Measurements from ENCODE around the gene EFNA2. TPM values are rescaled to one million over a fixed set of nuclear protein-coding genes. Genes with fewer than 3 reads are reported as not detected.
"Not testable (repeated sequence)": the region's sequence is repeated elsewhere in the genome, so short reads cannot be mapped to it uniquely, and the experiment has no call there.

Gene EFNA2
- total RNA-seq, 1 donor from 2014 or later: 15.0 TPM

DNA sequence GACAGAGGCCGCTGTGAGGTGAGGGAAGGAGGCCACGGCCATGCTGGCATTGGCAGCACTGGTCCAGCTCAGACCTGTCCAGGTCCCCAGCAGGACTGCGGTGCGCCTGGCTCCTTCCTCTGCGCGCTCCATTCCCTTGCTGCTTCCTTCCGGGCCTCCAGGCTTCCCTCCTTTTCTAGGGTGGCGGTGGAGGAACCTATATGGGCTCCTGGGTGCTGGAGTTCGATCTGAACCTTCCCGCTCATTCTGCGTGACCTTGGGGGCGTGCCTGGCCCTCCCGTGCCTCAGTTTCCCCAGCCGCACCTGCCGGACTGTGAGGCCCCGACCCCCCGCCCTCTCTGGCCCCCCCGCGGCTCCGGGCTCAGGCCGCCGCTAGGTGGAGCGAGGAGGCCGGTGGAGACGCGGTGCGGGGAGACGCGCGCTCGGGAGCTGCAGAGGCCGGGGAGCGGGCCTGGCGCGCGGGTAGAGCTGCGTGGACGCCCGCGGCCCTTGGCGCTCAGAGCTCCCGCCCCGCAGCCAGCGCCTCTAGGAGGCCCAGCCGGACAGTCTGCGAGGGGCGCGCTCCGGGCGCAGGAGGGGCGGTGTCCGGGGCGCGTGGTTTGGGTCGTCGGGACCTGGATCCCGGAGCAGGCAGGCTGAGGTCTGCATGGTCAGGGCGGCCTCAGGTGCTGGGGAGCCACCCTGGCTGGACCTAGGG, 29.9 kb downstream of the EFNA2 start:
- Mint-ChIP-seq H3K27ac (no peak overlapping the region), H3K9me3 (no peaks in the 10 kb centered on the region), H3K27me3 (ENCODE audit: low read depth) (peaks cover 26% of the 10 kb centered on the region), H3K36me3 (no peaks in the 10 kb centered on the region), H3K4me3 (no peak overlapping the region), H3K4me1 (peaks cover 11% of the 10 kb centered on the region)
- DNase-seq (ENCODE audit: low spot score in 2 of 2, unreplicated experiment in 2 of 2): peak; percentile 56 to 69
- TF ChIP-seq, protein P1, sequence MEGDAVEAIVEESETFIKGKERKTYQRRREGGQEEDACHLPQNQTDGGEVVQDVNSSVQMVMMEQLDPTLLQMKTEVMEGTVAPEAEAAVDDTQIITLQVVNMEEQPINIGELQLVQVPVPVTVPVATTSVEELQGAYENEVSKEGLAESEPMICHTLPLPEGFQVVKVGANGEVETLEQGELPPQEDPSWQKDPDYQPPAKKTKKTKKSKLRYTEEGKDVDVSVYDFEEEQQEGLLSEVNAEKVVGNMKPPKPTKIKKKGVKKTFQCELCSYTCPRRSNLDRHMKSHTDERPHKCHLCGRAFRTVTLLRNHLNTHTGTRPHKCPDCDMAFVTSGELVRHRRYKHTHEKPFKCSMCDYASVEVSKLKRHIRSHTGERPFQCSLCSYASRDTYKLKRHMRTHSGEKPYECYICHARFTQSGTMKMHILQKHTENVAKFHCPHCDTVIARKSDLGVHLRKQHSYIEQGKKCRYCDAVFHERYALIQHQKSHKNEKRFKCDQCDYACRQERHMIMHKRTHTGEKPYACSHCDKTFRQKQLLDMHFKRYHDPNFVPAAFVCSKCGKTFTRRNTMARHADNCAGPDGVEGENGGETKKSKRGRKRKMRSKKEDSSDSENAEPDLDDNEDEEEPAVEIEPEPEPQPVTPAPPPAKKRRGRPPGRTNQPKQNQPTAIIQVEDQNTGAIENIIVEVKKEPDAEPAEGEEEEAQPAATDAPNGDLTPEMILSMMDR (IDR thresholded peaks at IDR 0.05; ENCODE audit: unreplicated experiment): peak; percentile 42

DNA sequence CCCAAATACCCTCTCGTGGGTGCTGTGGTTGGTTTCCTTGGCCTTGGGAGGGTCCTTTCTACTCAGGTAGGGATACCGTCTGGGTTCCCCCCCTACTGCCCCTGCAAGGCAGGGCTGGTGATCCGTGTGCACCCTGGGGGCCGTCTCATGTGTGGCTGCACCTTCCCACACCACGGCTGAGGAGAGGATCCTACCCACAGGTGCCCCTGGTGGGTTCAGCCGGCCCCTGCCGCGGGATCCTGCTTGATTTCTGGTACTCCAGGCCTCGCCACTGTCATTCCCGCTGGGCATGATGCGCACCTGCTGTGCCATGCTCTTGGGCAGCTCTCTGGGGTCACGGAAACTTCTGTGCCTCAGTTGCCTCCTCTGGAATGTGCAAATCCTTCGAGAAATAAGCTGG, 30.8 kb downstream of the EFNA2 start:
- no peak overlapping the region for H3K4me3 Mint-ChIP-seq
- DNase-seq (ENCODE audit: low spot score in 2 of 2, unreplicated experiment in 2 of 2): no peak
- H3K9me3 Mint-ChIP-seq: no peaks in the 10 kb centered on the region
- no peaks in the 10 kb centered on the region for H3K36me3 Mint-ChIP-seq
- peaks cover 11% of the 10 kb centered on the region for H3K4me1 Mint-ChIP-seq
- TF ChIP-seq, protein P1 (IDR thresholded peaks at IDR 0.05; ENCODE audit: unreplicated experiment): no peak
- peaks cover 26% of the 10 kb centered on the region for H3K27me3 Mint-ChIP-seq (ENCODE audit: low read depth)
- H3K27ac Mint-ChIP-seq: no peak overlapping the region

DNA sequence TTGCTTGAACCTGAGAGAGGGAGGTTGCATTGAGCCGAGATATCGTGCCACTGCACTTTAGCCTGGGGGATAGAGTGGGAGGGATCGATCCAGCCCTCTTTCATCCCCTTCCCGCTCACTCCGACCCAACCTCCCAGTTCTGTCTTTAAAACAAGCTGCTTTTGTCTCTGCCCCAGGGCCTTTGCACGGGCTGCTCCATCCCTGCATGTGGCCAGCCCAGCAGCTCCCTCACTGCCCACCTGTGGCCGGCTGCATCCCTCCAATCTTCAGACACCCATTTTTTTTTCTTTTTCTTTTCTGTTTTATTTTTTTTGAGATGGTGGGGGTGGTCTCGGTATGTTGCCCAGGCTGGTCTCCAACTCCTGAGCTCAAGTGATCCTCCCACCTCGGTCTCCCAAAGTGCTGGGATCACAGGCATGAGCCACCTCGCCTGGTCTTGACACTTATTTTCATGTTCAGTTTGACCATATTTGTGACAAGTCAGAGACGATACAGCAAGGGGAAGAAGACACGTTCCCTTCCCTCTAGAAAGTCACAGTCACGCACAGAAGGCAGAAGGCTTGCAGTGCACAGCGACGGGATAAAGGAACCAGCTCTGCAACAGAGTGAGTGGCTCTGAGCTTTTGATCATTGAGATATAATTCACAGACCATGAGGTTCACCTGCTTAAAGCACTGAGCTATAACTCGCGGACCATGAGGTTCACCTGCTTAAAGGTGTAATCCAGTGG, 31.8 kb downstream of the EFNA2 start:
- Mint-ChIP-seq H3K9me3 (no peaks in the 10 kb centered on the region), H3K4me1 (peaks cover 8% of the 10 kb centered on the region), H3K27me3 (ENCODE audit: low read depth) (peaks cover 26% of the 10 kb centered on the region), H3K36me3 (no peaks in the 10 kb centered on the region), H3K27ac (no peak overlapping the region), H3K4me3 (no peak overlapping the region)
- TF ChIP-seq, protein P1 (IDR thresholded peaks at IDR 0.05; ENCODE audit: unreplicated experiment): no peak
- no peak for DNase-seq (ENCODE audit: low spot score in 2 of 2, unreplicated experiment in 2 of 2)

DNA sequence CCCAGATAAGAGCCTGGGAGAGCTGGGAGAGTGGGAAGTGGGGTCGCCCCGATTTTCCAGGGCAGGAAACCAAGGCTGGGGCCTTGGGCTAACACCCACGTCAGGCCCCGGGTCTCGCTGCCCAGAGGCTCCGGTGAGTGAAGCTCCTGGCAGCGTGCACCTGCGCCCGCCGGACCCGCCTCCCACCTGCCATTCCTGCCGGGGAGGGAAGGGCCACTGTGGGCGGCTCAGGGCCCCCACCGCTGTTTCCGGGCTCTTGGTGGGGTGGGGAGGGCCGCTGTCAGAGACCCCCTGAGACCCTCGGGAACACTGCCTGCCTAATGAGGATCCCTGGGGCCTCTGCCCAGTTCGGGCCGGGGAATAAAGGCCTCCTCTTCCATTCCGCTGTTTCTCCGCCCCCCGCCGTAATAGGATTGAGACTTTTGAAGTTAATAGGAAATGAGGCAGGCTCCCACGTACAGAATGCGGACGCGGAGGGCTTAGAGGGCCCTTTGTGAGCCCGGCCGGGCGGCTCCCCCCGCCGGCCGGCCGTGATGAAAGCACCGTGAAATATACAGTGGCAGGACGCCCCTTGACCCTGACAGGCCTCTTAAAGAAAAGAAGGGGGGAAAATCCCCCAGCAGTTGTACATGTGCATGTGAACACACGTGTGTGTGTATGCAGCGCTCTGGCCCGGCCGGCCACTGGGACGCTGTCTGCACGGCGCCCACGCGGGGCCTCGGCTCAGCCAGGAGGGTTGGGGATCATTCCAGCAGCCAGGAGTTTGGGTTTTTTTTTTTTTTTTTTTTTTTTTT, 33.2 kb downstream of the EFNA2 start:
- Mint-ChIP-seq H3K4me1 (peaks cover 3% of the 10 kb centered on the region), H3K27ac (no peak overlapping the region), H3K27me3 (ENCODE audit: low read depth) (peaks cover 28% of the 10 kb centered on the region), H3K36me3 (no peaks in the 10 kb centered on the region), H3K9me3 (no peaks in the 10 kb centered on the region), H3K4me3 (no peak overlapping the region)
- DNase-seq (ENCODE audit: low spot score in 2 of 2, unreplicated experiment in 2 of 2): no peak
- TF ChIP-seq, protein P1 (IDR thresholded peaks at IDR 0.05; ENCODE audit: unreplicated experiment): no peak

GRCh38 chr19:1320282-1320650, 34.6 kb downstream of the EFNA2 start:
- not testable (repeated sequence) for H3K4me1 Mint-ChIP-seq; H3K4me3 Mint-ChIP-seq; H3K36me3 Mint-ChIP-seq; H3K27ac Mint-ChIP-seq; H3K9me3 Mint-ChIP-seq; DNase-seq (ENCODE audit: low spot score in 2 of 2, unreplicated experiment in 2 of 2)
- peaks cover 26% of the 10 kb centered on the region for H3K27me3 Mint-ChIP-seq (ENCODE audit: low read depth)

GRCh38 chr19:1321539-1321938, 35.9 kb downstream of the EFNA2 start:
- Mint-ChIP-seq H3K4me3 (no peak overlapping the region), H3K27ac (no peak overlapping the region), H3K9me3 (no peaks in the 10 kb centered on the region), H3K36me3 (no peaks in the 10 kb centered on the region), H3K4me1 (no peaks in the 10 kb centered on the region), H3K27me3 (ENCODE audit: low read depth) (peaks cover 18% of the 10 kb centered on the region)
- no peak for DNase-seq (ENCODE audit: low spot score in 2 of 2, unreplicated experiment in 2 of 2)
- TF ChIP-seq, protein P1 (IDR thresholded peaks at IDR 0.05; ENCODE audit: unreplicated experiment): no peak

Measured in mesothelial cell of epicardium (in vitro differentiated cells).